PC-9 (cell line): ENCODE results near the gene FAM111B. TPM values are rescaled to one million over a fixed set of nuclear protein-coding genes. Genes with fewer than 3 reads are reported as not detected.
A peak's percentile ranks its signal among the peaks of the same experiment; 100 is the strongest.

Experiments
- BruUV-seq: library from RNA; stranded (reverse); fragments of 400-500 nt; replicated peaks from 2 replicates; lab custom pipeline; 2021; lab: Mats Ljungman, UMichigan
- CTCF ChIA-PET: fragments of 300-600 bp; sonication (Branson Sonifier 250); formaldehyde crosslinking; loops from one replicate; lab custom pipeline; 2022; ENCODE audit warnings: antibody characterized with exemption; lab: Charles Lee
- POLR2A ChIA-PET: fragments of 300-600 bp; sonication (Branson Sonifier 250); formaldehyde crosslinking; loops from one replicate; lab custom pipeline; 2022; ENCODE audit warnings: antibody characterized with exemption; ENCODE audit not compliant: unreplicated experiment; lab: Charles Lee
- DNase-seq, 2 experiments: peaks; one replicate each; pipeline versions ENCODE4 v3.0.0 to v3.0.0-alpha.2; 2015 to 2022; ENCODE audit warnings: mixed read lengths in 1 of 2
- H2AFZ ChIP-seq: fragments of 200-600 bp; sonication (generic); 2 replicates; pipeline ENCODE4 v1.8.1; 2017; ENCODE audit warnings: antibody characterized with exemption
- H3F3A ChIP-seq: fragments of 200-600 bp; sonication (generic); 2 replicates; pipeline ENCODE4 v1.8.1; 2017; ENCODE audit warnings: antibody characterized with exemption, mild to moderate bottlenecking, low read depth; ENCODE audit not compliant: insufficient read depth
- H3K27ac ChIP-seq: fragments of 200-600 bp; sonication (generic); 2 replicates; pipeline ENCODE4 v1.6.1; 2016; ENCODE audit warnings: mixed run types
- H3K27me3 ChIP-seq: fragments of 200-600 bp; sonication (generic); 2 replicates; pipeline ENCODE4 v1.6.1; 2016; ENCODE audit warnings: low read depth, mixed run types; ENCODE audit not compliant: insufficient read depth
- H3K36me3 ChIP-seq: fragments of 200-600 bp; sonication (generic); 2 replicates; pipeline ENCODE4 v1.6.1; 2016; ENCODE audit warnings: low read depth, mixed run types
- H3K4me1 ChIP-seq: fragments of 200-600 bp; sonication (generic); replicated peaks from 2 replicates; pipeline ENCODE4 v1.6.1; 2016; ENCODE audit warnings: mixed run types; ENCODE audit not compliant: insufficient read depth
- H3K4me2 ChIP-seq: fragments of 200-600 bp; sonication (generic); 2 replicates; pipeline ENCODE4 v1.6.1; 2017; ENCODE audit warnings: mixed run types
- H3K4me3 ChIP-seq: fragments of 200-600 bp; sonication (generic); 2 replicates; pipeline ENCODE4 v1.6.1; 2016; ENCODE audit warnings: mixed run types
- H3K79me2 ChIP-seq: fragments of 200-600 bp; sonication (generic); 2 replicates; pipeline ENCODE4 v1.6.1; 2017; ENCODE audit warnings: low read depth, mixed run types
- H3K9me2 ChIP-seq: fragments of 200-600 bp; sonication (generic); 2 replicates; pipeline ENCODE4 v1.8.1; 2017; ENCODE audit warnings: mild to moderate bottlenecking; ENCODE audit not compliant: insufficient read depth
- H3K9me3 ChIP-seq: fragments of 200-600 bp; sonication (generic); 2 replicates; pipeline ENCODE4 v1.8.1; 2016; ENCODE audit warnings: low read depth; ENCODE audit not compliant: insufficient read depth
- H4K20me1 ChIP-seq: fragments of 200-600 bp; sonication (generic); 2 replicates; pipeline ENCODE4 v1.8.1; 2017; ENCODE audit not compliant: insufficient read depth
- EZH2 ChIP-seq: fragments of 200-600 bp; sonication (generic); IDR thresholded peaks from 2 replicates; pipeline ENCODE4 v1.8.0; 2017; ENCODE audit warnings: antibody characterized with exemption, low read depth
- intact Hi-C: fragments of 100-400 bp; cut with micrococcal nuclease; formaldehyde crosslinking; loops from one replicate; pipeline ENCODE4 v1.10.0; 2022; ENCODE audit not compliant: unreplicated experiment
- total RNA-seq: library from RNA; stranded (reverse); gene quantifications from 2 replicates; pipeline ENCODE4 v1.2.3, GENCODE V29; 2021
- TF ChIP-seq, protein P1 (sequence below): fragments of 200-600 bp; sonication (generic); conservative IDR thresholded peaks from 2 replicates; pipeline ENCODE4 v1.6.1; 2017; ENCODE audit warnings: mixed run types, antibody characterized with exemption, mild to moderate bottlenecking, moderate library complexity

Gene FAM111B
- total RNA-seq, 1 experiment from 2014 or later: 12.0 TPM

DNA sequence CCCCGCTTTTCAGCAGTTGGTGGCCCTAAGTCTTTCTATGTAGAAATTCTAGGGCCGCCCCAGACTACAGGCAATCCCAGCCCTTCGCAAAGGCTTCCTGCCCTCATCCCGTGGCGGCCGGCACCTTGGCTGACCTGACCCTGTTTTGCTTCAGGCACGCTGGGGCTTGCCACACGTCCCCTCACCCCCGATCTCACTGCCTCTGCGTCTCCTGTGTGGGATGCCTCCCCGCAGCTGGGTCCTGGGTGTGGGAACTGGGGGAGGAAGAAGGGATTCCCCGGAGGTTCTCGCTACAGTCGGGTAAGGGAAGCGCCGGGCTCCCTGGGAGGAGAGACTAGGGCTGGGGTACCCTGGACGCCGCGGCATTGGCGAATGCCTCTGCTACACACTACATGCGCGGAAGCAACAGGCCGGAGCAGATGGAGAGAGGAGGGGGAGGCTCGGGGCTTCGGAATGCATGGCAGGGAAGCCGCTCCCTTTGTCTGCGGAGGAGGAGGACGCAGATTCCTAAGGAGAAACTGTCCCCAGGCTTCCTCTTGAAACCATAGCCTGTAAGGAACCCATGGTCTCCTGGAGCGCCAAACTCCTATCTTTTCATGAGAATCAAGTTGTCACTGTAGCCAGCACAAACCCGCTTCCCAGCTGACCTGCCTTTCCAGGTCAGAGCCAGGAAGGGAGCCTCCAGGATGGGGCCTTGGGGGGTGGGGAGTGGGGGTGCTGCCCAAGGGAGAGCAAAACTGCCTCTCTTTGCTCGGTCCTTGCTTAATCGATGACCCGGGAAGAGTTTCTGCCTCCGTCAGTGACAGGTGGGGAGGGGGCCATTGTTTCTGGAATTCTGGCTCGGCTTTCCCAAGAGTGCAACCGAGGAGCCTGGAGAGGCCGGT is 66.3 kb downstream of the FAM111B start:
- peak overlapping the region; percentile 85 for H3K27ac ChIP-seq
- no peaks in the 10 kb centered on the region for H4K20me1 ChIP-seq
- CTCF ChIA-PET: interaction anchor here (2.4 kb wide), 2 partner anchors 13 kb away, joined by 32 to 67 read pairs; no protein-coding TSS in a partner anchor
- H3K9me3 ChIP-seq: no peaks in the 10 kb centered on the region
- H2AFZ ChIP-seq: peak overlapping the region; percentile 80
- no peaks in the 10 kb centered on the region for H3K9me2 ChIP-seq
- POLR2A ChIA-PET: interaction anchor here (0.6 to 1.2 kb wide), 3 partner anchors 12 to 393 kb away, joined by 4 to 7 read pairs (median 5); no protein-coding TSS in a partner anchor
- H3K4me3 ChIP-seq: peak overlapping the region; percentile 96
- H3K79me2 ChIP-seq: peaks cover 53% of the 10 kb centered on the region
- TF ChIP-seq EZH2: no peak
- TF ChIP-seq, protein P1, sequence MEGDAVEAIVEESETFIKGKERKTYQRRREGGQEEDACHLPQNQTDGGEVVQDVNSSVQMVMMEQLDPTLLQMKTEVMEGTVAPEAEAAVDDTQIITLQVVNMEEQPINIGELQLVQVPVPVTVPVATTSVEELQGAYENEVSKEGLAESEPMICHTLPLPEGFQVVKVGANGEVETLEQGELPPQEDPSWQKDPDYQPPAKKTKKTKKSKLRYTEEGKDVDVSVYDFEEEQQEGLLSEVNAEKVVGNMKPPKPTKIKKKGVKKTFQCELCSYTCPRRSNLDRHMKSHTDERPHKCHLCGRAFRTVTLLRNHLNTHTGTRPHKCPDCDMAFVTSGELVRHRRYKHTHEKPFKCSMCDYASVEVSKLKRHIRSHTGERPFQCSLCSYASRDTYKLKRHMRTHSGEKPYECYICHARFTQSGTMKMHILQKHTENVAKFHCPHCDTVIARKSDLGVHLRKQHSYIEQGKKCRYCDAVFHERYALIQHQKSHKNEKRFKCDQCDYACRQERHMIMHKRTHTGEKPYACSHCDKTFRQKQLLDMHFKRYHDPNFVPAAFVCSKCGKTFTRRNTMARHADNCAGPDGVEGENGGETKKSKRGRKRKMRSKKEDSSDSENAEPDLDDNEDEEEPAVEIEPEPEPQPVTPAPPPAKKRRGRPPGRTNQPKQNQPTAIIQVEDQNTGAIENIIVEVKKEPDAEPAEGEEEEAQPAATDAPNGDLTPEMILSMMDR: no peak
- intact Hi-C loops: loop anchor here (2.0 to 5.0 kb wide), 2 partner anchors 31 to 379 kb away; partner anchors contain the start of gene FAM111A
- peaks cover 25% of the 10 kb centered on the region for H3K36me3 ChIP-seq
- peak overlapping the region; percentile 96 for H3K4me2 ChIP-seq
- no peaks in the 10 kb centered on the region for H3K27me3 ChIP-seq
- TSS peak; percentile 93 for BruUV-seq
- peak; percentile 45 to 49 for DNase-seq
- H3F3A ChIP-seq: peaks cover 37% of the 10 kb centered on the region
- H3K4me1 ChIP-seq: peaks cover 32% of the 10 kb centered on the region

DNA sequence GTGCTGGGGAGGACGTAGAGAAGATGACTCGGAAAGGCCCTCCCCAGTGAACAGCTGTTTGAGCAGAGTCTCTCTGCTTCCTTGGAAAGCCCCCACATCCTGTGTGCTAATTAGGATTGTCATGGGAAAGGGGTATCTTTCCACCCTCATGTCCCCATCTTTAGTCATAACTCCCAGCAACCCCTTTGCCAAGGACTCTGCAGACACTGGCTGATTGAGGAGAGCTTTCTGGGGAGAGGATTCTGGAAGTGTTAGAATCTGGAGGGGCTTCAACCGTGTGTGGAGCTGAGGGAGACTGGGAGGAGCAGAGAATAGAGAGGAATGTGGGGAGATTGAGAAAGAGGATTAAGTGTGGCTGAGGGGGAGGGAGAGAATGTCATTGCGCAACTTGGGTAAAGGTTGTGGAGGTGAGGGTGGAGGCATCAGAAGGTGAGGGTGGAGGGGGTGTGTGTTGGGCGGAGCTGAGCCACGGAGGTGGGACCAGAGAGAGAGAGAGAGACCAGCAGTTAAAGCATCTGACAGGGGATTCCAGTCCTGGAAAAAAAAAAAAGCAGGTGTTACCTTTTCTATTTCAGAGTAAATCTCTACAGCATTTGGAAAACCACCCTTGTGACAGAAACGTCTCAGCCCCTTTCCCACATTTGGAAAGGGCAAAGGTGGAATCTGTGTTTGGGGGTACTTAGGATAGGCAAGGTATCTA is 67.1 kb downstream of the FAM111B start:
- intact Hi-C loops: loop anchor here (1.0 to 5.0 kb wide), 3 partner anchors 12 to 378 kb away; partner anchors contain the start of gene FAM111A
- H3K9me3 ChIP-seq: peaks cover 5% of the 10 kb centered on the region; the same call in 1 of the 2 replicates
- peak overlapping the region; percentile 96 for H3K4me3 ChIP-seq
- POLR2A ChIA-PET: interaction anchor here (0.6 to 1.2 kb wide), 4 partner anchors 11 to 392 kb away, joined by 4 to 20 read pairs (median 6); no protein-coding TSS in a partner anchor
- peak overlapping the region; percentile 85 for H3K27ac ChIP-seq
- peaks cover 61% of the 10 kb centered on the region for H3K79me2 ChIP-seq
- no peak for TF ChIP-seq EZH2
- H3K9me2 ChIP-seq: no peaks in the 10 kb centered on the region
- H3K4me2 ChIP-seq: peak overlapping the region; percentile 96
- CTCF ChIA-PET: interaction anchor here (2.4 kb wide), 1 partner anchor 12 kb away, joined by 32 read pairs; no protein-coding TSS in a partner anchor
- H4K20me1 ChIP-seq: no peaks in the 10 kb centered on the region
- DNase-seq: peak; percentile 86 to 87
- H2AFZ ChIP-seq: peak overlapping the region; percentile 80; the same call in 1 of the 2 replicates
- peaks cover 32% of the 10 kb centered on the region for H3K4me1 ChIP-seq
- BruUV-seq: no TSS peak
- no peaks in the 10 kb centered on the region for H3K27me3 ChIP-seq
- H3K36me3 ChIP-seq: peaks cover 33% of the 10 kb centered on the region
- H3F3A ChIP-seq: peaks cover 37% of the 10 kb centered on the region

DNA sequence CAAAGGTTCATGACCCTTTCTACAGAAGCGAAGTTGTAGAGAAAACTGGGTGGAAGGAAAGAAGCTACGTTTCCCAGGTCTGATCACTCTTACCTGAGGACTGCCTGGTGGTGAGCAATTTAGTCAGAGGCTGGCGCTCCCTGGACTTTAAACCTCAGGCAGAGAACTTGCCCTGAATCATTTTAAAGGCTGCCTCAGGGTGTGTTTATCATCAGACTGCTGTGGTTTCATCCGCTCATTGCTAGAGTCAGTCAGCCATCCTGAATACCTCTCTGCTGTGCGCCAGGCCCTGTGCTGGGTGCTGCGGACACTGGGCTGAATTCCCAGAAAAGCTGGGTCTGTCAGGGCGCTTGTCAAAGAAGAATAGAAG is 67.6 kb downstream of the FAM111B start:
- Histone ChIP-seq H3K9me2 (no peaks in the 10 kb centered on the region), H4K20me1 (no peaks in the 10 kb centered on the region), H3K9me3 (peaks cover 9% of the 10 kb centered on the region; the same call in 1 of the 2 replicates), H3K4me3 (peak overlapping the region; percentile 96), H3K4me2 (peak overlapping the region; percentile 96), H3F3A (peaks cover 37% of the 10 kb centered on the region), H3K36me3 (peaks cover 38% of the 10 kb centered on the region), H2AFZ (no peak overlapping the region), H3K79me2 (peaks cover 66% of the 10 kb centered on the region), H3K27ac (peak overlapping the region; percentile 85), H3K4me1 (peaks cover 32% of the 10 kb centered on the region), H3K27me3 (no peaks in the 10 kb centered on the region)
- no peak for TF ChIP-seq EZH2
- TF ChIP-seq, protein P1: no peak
- ChIA-PET POLR2A (interaction anchor here (0.6 to 1.2 kb wide), 3 partner anchors 11 to 1473 kb away, joined by 5 to 20 read pairs (median 7); no protein-coding TSS in a partner anchor), CTCF (interaction anchor here (2.4 kb wide), 1 partner anchor 11 kb away, joined by 32 read pairs; no protein-coding TSS in a partner anchor)
- intact Hi-C loops: loop anchor here (1.0 to 5.0 kb wide), 2 partner anchors 12 to 378 kb away; no protein-coding TSS in a partner anchor
- no TSS peak for BruUV-seq
- peak; percentile 39 to 89 for DNase-seq
